HG02840 (cell line): ENCODE results near the gene SHC1.

ENCODE experiments used
- ATAC-seq: cut with Tn5 transposase; IDR thresholded peaks from one replicate; pipeline ENCODE4 v1.9.1; 2021; ENCODE audit warnings: mild to moderate bottlenecking, moderate library complexity, moderate number of reproducible peaks; ENCODE audit not compliant: unreplicated experiment, low FRiP score

Gene SHC1

GRCh38 chr1:154974808-154975408 is 4.4 kb upstream of the SHC1 start:
- ATAC-seq = peak; percentile 45

GRCh38 chr1:154974102-154974807 is 3.7 kb upstream of the SHC1 start, which contains the start of gene CKS1B:
Gene CKS1B (plus strand): TSS chr1:154974681. CDS start chr1:154974746, 65 bp downstream.
- ATAC-seq = peak; percentile 81

- peak; percentile 16 for ATAC-seq
Observed at GRCh38 chr1:154973344-154974101, 3.0 kb upstream of the SHC1 start.

- ATAC-seq = no peak
Observed at GRCh38 chr1:154972517-154973343, 2.2 kb upstream of the SHC1 start.

GRCh38 chr1:154972213-154972516 is 1.6 kb upstream of the SHC1 start:
- ATAC-seq = no peak

GRCh38 chr1:154971341-154971998 is 923 bp upstream of the SHC1 start:
- ATAC-seq = no peak

GRCh38 chr1:154969860-154970452 is 591 bp downstream of the SHC1 start:
- ATAC-seq = no peak

DNA sequence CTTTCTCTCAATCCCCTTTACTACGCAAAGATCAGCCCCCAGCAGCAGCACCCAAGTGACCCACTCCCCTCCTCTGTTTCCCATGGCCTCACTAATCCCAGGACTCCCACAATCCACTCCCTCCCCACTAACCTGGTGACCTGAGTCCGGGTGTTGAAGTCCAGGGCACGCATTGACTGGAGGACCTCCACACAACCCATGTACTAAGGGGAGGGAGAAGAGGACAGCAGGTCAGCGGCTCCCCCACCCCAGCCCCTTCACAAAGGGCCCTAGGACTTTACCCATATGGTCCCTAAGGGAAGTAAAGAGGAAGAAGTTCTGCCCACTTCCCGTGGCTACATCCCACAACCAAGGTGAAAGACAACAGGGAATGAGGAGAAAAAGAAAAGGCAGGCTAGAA is 1.3 kb downstream of the SHC1 start:
- no peak for ATAC-seq

DNA sequence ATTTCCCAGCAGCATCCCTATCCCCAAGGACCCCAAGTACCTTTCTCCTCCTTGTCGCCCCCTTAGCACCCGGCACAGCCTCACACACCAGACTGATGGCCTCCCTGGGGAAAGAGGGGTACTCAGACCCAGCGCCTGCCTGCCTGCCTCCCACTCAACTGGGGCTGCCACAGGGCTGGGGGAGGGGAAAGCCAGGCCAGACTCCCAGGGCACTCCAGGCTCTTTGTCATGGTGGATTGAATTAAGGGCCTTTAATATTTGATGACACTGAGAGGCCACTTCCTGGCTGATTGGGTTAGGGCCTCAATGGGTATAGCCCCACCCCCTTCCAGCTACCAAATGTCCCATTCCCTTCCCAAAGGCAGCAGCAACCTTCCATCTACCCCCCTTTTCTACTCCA is 1.8 kb downstream of the SHC1 start:
- ATAC-seq = no peak

- ATAC-seq = no peak
Observed at GRCh38 chr1:154967331-154967950, 3.1 kb downstream of the SHC1 start.

- ATAC-seq = no peak
Observed at GRCh38 chr1:154966111-154966510, 4.4 kb downstream of the SHC1 start.

- ATAC-seq = no peak
Observed at GRCh38 chr1:154964359-154964758, 6.2 kb downstream of the SHC1 start.

DNA sequence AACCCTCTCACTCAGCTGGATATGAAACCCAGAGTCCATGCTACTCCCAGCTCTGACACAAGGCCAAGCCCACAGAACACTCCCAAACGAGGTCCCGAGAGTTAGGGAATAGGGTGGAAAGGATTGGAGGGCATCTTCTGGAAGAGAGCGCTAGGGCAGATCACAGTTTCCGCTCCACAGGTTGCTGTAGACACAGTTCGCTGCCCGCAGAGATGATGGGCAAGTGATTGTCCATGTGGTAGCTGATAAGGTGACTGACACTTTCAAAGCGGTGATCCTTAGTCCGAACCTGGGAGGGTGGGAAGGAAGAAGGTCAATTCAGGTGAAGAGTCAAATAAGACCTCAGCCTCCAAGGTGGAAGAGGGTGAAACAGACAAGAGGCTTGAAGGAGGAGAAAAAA is 6.9 kb downstream of the SHC1 start:
- no peak for ATAC-seq

GRCh38 chr1:154962795-154963330 is 7.7 kb downstream of the SHC1 start:
- ATAC-seq = no peak

GRCh38 chr1:154962156-154962749 is 8.3 kb downstream of the SHC1 start:
- no peak for ATAC-seq

DNA sequence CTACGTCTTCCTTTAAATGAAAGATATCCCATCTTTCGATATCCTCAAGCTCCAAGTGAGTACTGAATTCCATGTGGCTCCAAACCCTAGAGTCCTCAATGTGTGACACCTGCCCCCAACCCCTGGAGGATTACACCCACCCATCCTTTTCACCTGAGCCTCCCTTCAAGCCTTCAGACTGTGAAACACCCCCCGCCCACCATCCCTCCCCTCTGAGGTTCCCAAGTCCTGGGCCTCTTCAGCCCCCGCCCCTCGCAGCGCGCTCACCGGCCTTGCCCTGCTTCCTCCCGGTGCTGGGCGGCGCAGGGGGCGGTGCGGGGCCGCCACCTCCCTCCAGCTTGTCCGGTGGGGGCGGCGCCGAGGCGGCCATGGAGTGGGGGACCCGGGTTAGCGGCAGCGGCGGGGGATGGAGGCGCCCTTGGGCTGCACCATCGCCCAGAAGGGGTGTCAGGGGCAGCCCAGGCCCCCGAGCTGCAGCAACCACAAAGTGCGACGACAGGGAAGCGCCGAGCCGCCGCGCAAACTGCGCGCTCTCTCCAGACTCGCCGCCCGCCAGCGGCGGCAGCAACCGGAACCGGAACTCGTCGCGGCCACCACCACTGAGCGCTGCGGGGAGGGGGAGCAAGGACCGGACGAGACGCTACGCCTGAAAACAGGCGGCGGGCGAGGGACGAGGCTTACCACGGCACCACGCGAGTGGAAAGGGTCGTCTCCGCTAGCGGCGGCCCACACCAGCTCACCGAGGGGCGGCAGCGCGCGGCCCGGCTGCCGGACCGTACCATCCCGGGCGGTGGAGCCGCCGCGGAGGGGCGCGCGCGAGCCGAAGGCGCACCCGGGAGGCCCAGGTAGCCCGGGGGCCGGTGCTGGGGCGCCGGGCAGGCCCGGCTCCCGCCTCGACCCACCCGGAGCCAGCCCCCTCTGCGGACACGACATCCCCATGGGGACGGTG is 9.1 kb downstream of the SHC1 start, which contains the start of gene PYGO2:
PYGO2 (minus strand) TSS at position 576 of the 949 bp plus-strand sequence; CDS start at position 370, 206 bp downstream.
- peak; percentile 73 for ATAC-seq

GRCh38 chr1:154960446-154961136 is 10.0 kb downstream of the SHC1 start:
- ATAC-seq = no peak
